Keratinocyte (primary cell): Measurements from ENCODE around the gene NALCN. TPM values are rescaled to one million over a fixed set of nuclear protein-coding genes. Genes with fewer than 3 reads are reported as not detected.

Source experiments
- DNase-seq: peaks from one replicate; pipeline ENCODE4 v3.0.0-alpha.2; 2011; ENCODE audit warnings: low read depth, missing footprints, low spot score
- FAIRE-seq: peaks from 2 replicates; lab custom pipeline; 2011; peaks lifted over from hg19 to GRCh38; lab: Jason Lieb, UNC
- H2AFZ ChIP-seq: 2 replicates; pipeline ENCODE4 v1.6.0; 2012; ENCODE audit warnings: low read length, control low read depth, inconsistent platforms; ENCODE audit not compliant: control insufficient read depth
- H3K27ac ChIP-seq: 2 replicates; pipeline ENCODE4 v1.5.1; 2011; ENCODE audit warnings: low read length; ENCODE audit not compliant: control insufficient read depth, insufficient read depth
- H3K27me3 ChIP-seq: 3 replicates; pipeline ENCODE4 v1.6.0; 2011; ENCODE audit warnings: low read length; ENCODE audit not compliant: control insufficient read depth, insufficient read depth; ENCODE audit errors: extremely low read depth
- H3K36me3 ChIP-seq, 2 experiments: 2 replicates in 1 of 2; 3 replicates in 1 of 2; pipeline ENCODE4 v1.5.1; 2011; ENCODE audit warnings: low read length in 2 of 2, mild to moderate bottlenecking in 1 of 2; ENCODE audit not compliant: control insufficient read depth in 2 of 2, insufficient read depth in 2 of 2; ENCODE audit errors: extremely low read depth in 1 of 2
- H3K4me1 ChIP-seq: 3 replicates; pipeline ENCODE4 v1.5.1; 2011; ENCODE audit warnings: low read length; ENCODE audit not compliant: control insufficient read depth, insufficient read depth; ENCODE audit errors: extremely low read depth
- H3K4me2 ChIP-seq: 3 replicates; pipeline ENCODE4 v1.6.0; 2011; ENCODE audit warnings: low read depth, low read length; ENCODE audit not compliant: control insufficient read depth, insufficient read depth; ENCODE audit errors: extremely low read depth
- H3K4me3 ChIP-seq, 3 experiments: fragments of 200-600 bp in 1 of 3; sonication (generic) in 1 of 3; 2 replicates in 2 of 3; 3 replicates in 1 of 3; pipeline ENCODE4 v1.5.1; 2011 to 2016; ENCODE audit warnings: low read length in 3 of 3, mild to moderate bottlenecking in 3 of 3, control low read depth in 2 of 3, inconsistent platforms in 1 of 3, low read depth in 1 of 3, mixed read lengths in 1 of 3, mixed run types in 1 of 3, moderate library complexity in 1 of 3; ENCODE audit not compliant: control insufficient read depth in 2 of 3, insufficient read depth in 2 of 3; ENCODE audit errors: extremely low read depth in 1 of 3
- H3K79me2 ChIP-seq: 2 replicates; pipeline ENCODE4 v1.6.0; 2012; ENCODE audit warnings: low read length; ENCODE audit not compliant: control insufficient read depth, insufficient read depth
- H3K9ac ChIP-seq: 3 replicates; pipeline ENCODE4 v1.6.0; 2011; ENCODE audit warnings: low read length; ENCODE audit not compliant: control insufficient read depth, insufficient read depth; ENCODE audit errors: extremely low read depth
- H3K9me1 ChIP-seq: 3 replicates; pipeline ENCODE4 v1.6.0; 2011; ENCODE audit warnings: low read length; ENCODE audit not compliant: control insufficient read depth, insufficient read depth; ENCODE audit errors: extremely low read depth
- H3K9me3 ChIP-seq: 2 replicates; pipeline ENCODE4 v1.5.1; 2012; ENCODE audit warnings: low read depth, low read length; ENCODE audit not compliant: control insufficient read depth
- H4K20me1 ChIP-seq: 3 replicates; pipeline ENCODE4 v1.6.0; 2011; ENCODE audit warnings: low read length; ENCODE audit not compliant: control insufficient read depth, insufficient read depth; ENCODE audit errors: extremely low read depth
- CTCF ChIP-seq, 3 experiments: IDR thresholded peaks in 1 of 3; conservative IDR thresholded peaks in 1 of 3; optimal IDR thresholded peaks in 1 of 3; 2 replicates in 2 of 3; 3 replicates in 1 of 3; pipeline versions ENCODE3 to v1.5.1; 2011; ENCODE audit warnings: low read length in 3 of 3, mild to moderate bottlenecking in 3 of 3, moderate library complexity in 2 of 3, control low read depth in 1 of 3, inconsistent platforms in 1 of 3; ENCODE audit not compliant: insufficient read depth in 2 of 3; ENCODE audit errors: extremely low read depth in 1 of 3
- EZH2 ChIP-seq: IDR thresholded peaks from one replicate; pipeline ENCODE4 v1.6.1; 2012; ENCODE audit warnings: inconsistent platforms, mild to moderate bottlenecking, low read length, moderate library complexity
- dilution Hi-C: fragments of 300-500 bp; cut with MboI; formaldehyde crosslinking; loops from one replicate; pipeline ENCODE4 v1.7.0; 2020; ENCODE audit warnings: low sequenced_read_pairs; ENCODE audit not compliant: extremely low pct_ligation_motif_present
- polyA plus RNA-seq, 5 experiments: library from polyadenylated mRNA; depleted of rRNA in 3 of 5; stranded (reverse) in 3 of 5; stranded (forward) in 1 of 5; unstranded in 1 of 5; fragments of >200 nt; gene quantifications; 1 replicate in 1 of 5; 2 replicates in 3 of 5; 3 replicates in 1 of 5; pipeline versions ENCODE4 v1.2.1 to v1.2.3, GENCODE V29; 2011 to 2012; ENCODE audit warnings: missing spikeins in 2 of 5, low read depth in 1 of 5, low replicate concordance in 1 of 5

NALCN gene
- polyA plus RNA-seq, 1 donor (not counting 4 experiments of a cell fraction or from before 2014, with no cell fraction given), result 0.16 TPM

- dilution Hi-C loops, result no loop called here
- Histone ChIP-seq H3K4me3 (no peak overlapping the region), H3K79me2 (no peaks in the 10 kb centered on the region), H3K27me3 (no peaks in the 10 kb centered on the region), H3K4me1 (no peaks in the 10 kb centered on the region), H3K9ac (no peak overlapping the region), H3K9me1 (no peaks in the 10 kb centered on the region), H3K27ac (no peak overlapping the region), H3K9me3 (no peaks in the 10 kb centered on the region), H2AFZ (no peak overlapping the region), H3K36me3 (no peaks in the 10 kb centered on the region), H3K4me2 (no peak overlapping the region), H4K20me1 (no peaks in the 10 kb centered on the region)
- TF ChIP-seq CTCF (optimal IDR thresholded peaks at IDR 0.05 in 1 of 3, IDR thresholded peaks at IDR 0.05 in 1 of 3, conservative IDR thresholded peaks at IDR 0.05 in 1 of 3; ENCODE audit: extremely low read depth in 1 of 3, insufficient read depth in 2 of 3, low read length in 3 of 3), result no peak
- no peak for TF ChIP-seq EZH2
- no peak for DNase-seq
- no peak for FAIRE-seq
These were observed 351.0 kb downstream of the NALCN start for GRCh38 chr13:101065329-101065728.

- Histone ChIP-seq H3K9me1 (no peaks in the 10 kb centered on the region), H3K4me2 (no peak overlapping the region), H3K79me2 (no peaks in the 10 kb centered on the region), H3K27ac (no peak overlapping the region), H2AFZ (no peak overlapping the region), H3K27me3 (no peaks in the 10 kb centered on the region), H3K4me3 (no peak overlapping the region), H3K9me3 (no peaks in the 10 kb centered on the region), H3K4me1 (no peaks in the 10 kb centered on the region), H3K9ac (no peak overlapping the region), H4K20me1 (no peaks in the 10 kb centered on the region), H3K36me3 (no peaks in the 10 kb centered on the region)
- DNase-seq (no peak), FAIRE-seq (no peak)
- dilution Hi-C loops, result no loop called here
- TF ChIP-seq CTCF (optimal IDR thresholded peaks at IDR 0.05 in 1 of 3, IDR thresholded peaks at IDR 0.05 in 1 of 3, conservative IDR thresholded peaks at IDR 0.05 in 1 of 3; ENCODE audit: extremely low read depth in 1 of 3, insufficient read depth in 2 of 3, low read length in 3 of 3), result no peak
- TF ChIP-seq EZH2, result no peak
These were observed 356.5 kb downstream of the NALCN start for GRCh38 chr13:101059793-101060192.
